Right lung (tissue), 5 donors: ENCODE results near the gene HOXD8. TPM values are rescaled to one million over a fixed set of nuclear protein-coding genes. Genes with fewer than 3 reads are reported as not detected.

ENCODE experiments used
- DNase-seq, 2 donors: peaks; one replicate each; pipeline ENCODE4 v3.0.0-alpha.2; 2013
- polyA plus RNA-seq, 5 donors: library from polyadenylated mRNA; unstranded; fragments of 120-200 nt; gene quantifications; one replicate each; pipeline versions ENCODE4 v1.2.1 to v1.2.3, GENCODE V29; 2013; ENCODE audit warnings: inconsistent platforms in 1 of 5, low replicate concordance in 1 of 5; ENCODE audit not compliant: insufficient read length in 5 of 5, insufficient read depth in 1 of 5

HOXD8 gene
- polyA plus RNA-seq, 5 donors = 1.1 to 1.6 (median 1.5) TPM

GRCh38 chr2:176157499-176158185 lies 28.1 kb downstream of the HOXD8 start:
- DNase-seq = no peak

- DNase-seq = no peak
Measured at GRCh38 chr2:176158186-176158591, 28.7 kb downstream of the HOXD8 start.

DNA sequence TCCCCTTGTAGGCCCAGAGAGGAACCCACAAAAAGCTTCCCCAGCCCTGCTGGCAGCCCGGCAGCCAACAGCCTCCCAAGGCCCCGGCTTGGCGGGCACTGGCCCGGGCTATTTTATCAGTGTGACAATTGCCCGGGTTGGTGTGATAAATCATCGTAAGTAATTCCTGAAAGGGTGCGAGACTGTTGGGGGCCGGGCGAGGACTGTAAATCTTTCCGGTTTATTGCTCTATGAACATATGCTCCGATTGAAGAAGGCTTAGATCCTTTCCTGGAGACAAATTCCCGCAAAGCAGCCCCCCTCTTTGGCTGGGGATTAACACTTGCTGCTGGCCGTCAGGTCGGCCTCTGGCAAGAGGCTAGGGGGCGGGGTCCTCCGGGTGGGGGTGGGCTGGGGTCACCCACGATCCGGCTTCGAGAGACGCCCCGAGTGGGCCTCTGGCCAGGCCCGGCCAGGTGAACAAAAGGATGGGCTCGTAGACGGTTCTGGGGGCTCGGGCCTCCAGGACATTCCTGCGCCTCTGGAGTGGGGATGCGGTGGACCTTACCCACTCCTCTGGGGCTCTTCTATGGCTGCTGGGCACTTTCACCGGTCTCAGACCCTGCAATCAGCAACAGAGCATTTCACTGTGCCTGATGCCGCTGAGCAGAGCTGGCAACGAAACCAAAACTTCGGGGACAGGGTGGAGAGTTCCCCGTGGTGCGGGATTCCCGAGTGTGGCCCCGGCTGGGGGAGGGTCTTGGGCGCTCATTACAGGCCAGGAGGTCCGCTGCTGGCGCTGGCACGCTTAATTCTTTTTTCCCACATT lies 29.6 kb downstream of the HOXD8 start:
- DNase-seq = no peak

DNA sequence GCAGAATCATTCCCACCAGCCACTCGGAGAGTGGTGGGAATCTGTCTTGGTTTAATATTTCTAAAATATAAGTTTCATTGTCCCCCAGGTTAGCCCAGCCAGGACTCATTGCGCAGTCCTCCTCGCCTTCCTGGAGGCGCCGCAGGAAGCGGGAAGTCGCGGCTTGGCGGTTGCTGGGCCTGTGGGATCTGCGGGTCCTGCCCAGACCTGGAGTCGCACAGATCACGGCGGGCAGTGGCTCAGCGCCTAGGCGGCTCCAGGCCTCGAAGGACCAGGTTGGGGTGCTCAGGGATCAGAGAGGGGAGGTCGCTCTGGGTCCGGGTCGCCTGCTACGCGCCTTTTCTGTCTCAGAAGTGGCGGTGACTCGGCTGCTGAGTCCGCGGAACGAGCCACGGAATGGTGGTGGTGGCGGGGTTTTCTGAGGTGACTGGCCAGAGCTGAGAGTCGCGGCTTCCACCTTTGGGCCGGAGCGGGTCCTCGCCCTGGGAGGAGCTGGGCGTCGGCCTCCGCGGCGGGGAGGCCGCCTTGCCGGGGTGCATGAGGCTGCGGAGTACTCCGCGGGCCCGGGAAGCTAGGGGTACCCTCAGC lies 30.3 kb downstream of the HOXD8 start:
- no peak for DNase-seq

GRCh38 chr2:176160251-176160985 lies 30.9 kb downstream of the HOXD8 start:
- DNase-seq = no peak

GRCh38 chr2:176160986-176161824 lies 31.7 kb downstream of the HOXD8 start:
- DNase-seq = no peak

DNA sequence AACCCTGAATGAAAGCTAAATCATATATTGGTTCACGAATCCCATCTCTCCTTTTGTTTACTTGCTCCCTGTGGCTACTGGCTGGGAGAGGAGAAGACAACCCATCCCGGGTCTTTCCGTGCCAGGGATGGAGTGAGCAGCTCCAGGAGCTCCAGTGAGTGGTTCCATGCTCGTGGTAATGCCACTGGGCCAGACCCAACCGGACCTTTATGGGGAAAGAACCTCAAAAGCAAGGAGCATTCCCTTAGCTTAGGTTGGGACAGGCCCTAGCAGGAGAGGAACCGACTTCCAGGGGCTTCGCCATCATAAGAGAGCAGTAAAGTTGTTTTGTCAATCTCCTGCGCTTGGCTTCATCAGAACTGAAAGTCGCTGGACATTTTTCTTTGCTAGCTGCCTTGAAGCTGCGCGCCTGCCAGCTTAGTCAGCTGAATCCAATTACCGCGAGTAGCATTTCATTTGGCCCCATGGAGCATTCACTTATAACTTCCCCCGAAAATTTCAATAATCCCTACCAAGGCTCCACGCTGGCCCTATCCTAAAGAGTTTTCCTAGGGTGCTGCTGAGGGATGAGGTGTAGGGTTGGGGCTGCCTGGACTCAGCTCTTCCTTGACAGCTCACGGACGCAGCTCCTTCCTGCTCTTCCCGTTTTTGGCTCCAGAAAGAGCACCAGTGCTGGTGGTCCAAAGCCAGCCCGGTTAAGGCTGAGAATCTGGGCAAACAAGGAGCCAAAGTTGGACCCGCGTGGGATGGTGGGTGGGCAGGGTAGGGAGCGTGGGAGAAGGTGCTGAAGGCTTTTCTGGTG lies 32.5 kb downstream of the HOXD8 start:
- DNase-seq = no peak

- no peak for DNase-seq
Measured at GRCh38 chr2:176162911-176163671, 33.6 kb downstream of the HOXD8 start.

DNA sequence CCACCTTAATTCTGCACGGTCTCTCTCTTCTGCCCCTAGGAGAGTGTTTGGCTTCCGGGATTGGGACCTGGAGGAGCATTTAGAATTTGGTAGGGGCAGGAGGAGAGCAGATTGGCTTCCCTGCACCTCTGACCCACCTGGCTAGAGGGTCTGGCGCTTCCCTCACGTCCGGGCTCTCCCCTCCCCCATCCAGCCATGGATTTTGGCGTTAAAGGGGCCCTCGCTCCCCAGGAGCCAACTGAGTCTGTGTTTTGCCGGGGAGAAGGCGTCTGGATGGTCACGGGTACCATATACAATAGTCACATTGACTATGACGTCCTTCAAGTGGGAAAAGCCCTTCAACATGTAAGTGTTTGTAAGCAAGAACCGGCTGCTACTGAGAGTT lies 34.2 kb downstream of the HOXD8 start:
- no peak for DNase-seq

DNA sequence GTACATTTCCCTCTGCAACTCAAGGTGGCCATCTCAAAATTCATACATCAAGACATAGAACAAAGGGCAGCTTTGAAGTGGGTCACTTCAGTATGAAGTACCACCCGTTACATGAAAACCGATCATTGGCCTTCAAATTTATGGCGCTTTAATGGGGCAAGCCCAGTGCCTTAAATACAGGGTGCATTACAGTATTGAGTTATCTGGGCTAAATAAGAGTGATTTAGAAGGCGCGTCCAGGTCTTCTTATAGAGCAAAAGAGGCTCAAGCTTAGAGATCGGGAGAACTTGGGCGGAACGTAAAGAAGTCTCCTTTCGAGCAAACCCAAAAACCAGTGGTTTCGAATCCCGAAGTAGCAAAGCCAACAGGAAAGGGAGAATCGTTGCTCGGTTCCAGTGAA lies 34.7 kb downstream of the HOXD8 start:
- no peak for DNase-seq

DNA sequence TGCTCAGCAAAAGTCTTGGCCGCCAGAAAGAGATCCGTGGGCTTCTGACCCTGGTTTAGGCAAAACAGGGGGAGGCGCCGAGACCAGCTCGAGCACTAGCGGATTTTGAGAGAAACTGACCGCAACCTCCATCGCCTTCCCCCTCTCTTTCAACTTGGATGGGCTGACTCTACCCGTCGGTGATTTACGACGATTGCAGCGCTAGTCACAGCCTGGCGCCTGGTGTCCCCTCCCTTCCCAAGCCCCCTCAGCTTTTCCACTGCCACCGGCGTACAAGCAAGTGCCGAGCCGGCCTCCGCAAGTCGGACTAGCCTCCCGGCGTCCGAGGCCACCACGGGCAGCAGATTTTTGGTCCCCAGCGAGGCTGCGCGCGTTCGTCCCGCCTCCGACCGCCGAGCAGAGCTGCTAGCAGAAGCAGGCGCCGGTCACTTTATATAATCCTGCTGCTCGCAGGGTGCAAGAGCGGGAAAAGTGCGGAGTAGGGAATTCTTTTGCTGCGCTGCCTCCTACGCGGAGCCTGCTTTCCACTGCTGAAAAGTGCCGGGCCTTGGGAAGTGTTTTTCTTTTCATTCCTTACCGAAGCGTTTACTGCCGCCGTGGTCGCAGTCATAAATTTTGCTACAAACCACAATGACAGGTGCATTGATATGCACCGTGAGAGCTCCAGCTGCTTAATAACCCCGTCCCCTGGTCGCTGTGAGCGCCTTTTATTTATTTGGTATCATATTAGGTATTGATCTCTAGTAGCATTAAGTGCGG lies 35.3 kb downstream of the HOXD8 start:
- no peak for DNase-seq

DNA sequence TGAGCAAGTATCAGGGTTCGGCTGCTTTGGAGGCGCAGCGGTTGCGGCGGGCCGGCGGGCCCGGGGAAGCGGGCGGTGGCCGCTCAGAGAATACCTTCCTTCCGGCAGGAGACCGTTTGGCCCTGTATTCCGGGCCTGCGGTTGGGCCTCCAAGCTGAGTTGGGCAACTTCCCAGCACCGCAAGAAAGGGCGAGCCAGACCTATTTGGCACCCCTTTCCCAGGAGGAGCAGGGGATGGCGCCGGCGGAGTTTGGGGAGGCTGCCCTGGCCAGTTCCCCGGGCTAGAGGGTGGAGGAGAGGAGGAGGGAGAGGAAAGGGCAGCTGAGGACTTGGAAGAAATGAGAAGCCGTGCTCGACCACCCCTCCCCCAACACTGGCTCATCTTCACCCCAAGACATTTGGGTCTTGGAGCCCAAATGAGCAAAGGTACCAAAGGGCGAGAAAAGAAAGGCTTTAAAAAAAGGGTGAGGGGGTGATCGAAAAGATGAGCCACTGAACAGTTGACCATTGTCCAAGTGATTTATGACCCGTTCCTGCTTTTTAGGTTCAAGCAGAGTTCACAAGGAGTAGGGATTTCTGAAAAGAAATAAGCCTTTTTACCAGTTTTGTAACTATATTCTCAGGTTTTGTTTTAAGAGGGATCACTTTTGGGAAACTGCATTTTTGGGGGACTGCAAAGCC lies 36.0 kb downstream of the HOXD8 start:
- DNase-seq = no peak

DNA sequence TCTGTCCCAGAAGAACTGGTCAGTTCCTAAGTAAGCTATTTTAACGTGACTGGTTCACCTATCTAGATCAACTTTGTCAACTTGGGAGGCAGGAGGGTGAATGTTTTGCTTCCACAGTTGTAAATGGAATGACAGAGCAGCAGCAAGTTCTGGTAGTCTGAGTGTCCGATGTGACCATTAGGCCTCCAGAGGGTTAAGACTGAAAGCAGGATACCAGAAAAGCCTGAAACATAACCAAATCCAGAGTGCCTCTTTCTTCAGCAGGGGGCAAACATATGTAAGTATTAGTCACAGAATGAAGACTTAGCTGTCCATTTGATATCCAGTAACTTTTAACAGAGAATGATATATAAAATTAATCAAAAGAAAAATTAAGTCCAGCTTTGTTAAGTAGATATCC lies 36.8 kb downstream of the HOXD8 start:
- DNase-seq = no peak

GRCh38 chr2:176167398-176167797 lies 37.9 kb downstream of the HOXD8 start:
- no peak for DNase-seq

DNA sequence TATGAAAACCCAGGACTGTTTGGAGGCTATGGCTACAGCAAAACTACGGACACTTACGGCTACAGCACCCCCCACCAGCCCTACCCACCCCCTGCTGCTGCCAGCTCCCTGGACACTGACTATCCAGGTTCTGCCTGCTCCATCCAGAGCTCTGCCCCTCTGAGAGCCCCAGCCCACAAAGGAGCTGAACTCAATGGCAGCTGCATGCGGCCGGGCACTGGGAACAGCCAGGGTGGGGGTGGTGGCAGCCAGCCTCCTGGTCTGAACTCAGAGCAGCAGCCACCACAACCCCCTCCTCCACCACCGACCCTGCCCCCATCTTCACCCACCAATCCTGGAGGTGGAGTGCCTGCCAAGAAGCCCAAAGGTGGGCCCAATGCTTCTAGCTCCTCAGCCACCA lies 39.7 kb downstream of the HOXD8 start:
- no peak for DNase-seq

DNA sequence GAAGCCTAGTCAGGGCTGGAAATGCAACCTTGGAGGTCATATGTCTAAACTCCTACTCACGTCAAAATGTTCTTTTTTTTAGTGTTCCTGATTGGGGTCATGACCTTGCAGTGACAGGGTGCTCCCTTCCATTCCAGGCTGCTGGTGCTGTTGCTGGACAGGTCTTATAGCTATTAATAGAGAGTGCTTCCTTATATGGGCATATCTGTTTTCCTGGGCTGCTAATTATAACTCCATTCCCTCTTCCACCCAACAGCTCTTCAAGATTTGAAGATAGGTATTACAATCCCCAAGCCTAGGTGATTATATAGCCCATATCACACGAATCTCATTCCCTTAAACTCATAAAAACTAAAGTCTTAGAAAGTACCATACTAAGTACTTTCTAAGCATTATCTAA lies 40.2 kb downstream of the HOXD8 start:
- no peak for DNase-seq

DNA sequence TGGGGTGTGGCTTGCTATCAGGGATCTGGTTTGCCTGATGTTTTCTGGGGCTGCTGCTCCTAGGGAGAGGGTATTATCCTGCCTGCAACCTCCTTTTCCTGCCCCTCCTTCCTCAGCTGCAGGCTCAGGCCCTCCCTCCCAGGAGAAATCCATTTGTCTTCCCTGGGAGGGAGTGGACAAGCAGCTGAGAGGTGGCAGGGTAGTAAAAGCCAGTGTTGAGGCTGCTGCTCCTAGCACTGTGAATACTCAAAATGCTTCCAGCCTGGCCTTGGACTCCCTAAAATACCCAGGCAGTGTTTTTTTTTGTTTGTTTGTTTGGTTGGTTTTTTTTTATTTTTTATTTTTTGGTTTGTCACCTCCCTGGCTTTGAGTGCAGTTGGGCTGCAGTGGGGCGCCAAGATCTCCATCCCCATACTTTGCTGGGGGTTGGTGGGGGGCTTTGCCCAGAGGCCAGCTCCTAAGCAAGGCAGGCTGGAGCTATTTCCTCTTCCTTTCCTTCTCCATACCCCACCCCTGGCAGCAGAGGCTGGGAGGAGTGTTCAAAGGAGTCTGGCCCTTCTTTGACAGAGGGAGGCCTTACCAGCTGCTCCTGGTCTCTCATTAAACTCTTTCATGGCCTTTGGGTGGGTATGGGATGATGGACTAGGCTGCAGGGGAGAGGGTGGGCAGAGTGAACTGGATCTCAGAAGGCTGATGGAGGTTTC lies 41.2 kb downstream of the HOXD8 start:
- DNase-seq = no peak
